Left lung (tissue), 10 donors: ENCODE results near the gene GSK3A. TPM values are rescaled to one million over a fixed set of nuclear protein-coding genes. Genes with fewer than 3 reads are reported as not detected.
A peak's percentile ranks its signal among the peaks of the same experiment; 100 is the strongest.

Source experiments
- ATAC-seq: fragments of 200-7000 bp; cut with Tn5 transposase; one replicate; pipeline ENCODE4 v1.9.1; 2020; ENCODE audit warnings: moderate library complexity
- DNase-seq, 4 donors: peaks; one replicate each; pipeline ENCODE4 v3.0.0-alpha.2; 2013 to 2020
- H3K27ac ChIP-seq, 2 donors: fragments of 200-600 bp; sonication (generic) in 1 of 2; one replicate each; pipeline versions ENCODE4 v1.5.0 to v1.8.0; 2020 to 2021
- H3K27me3 ChIP-seq, 2 donors: fragments of 200-600 bp; sonication (generic) in 1 of 2; one replicate each; pipeline versions ENCODE4 v1.5.0 to v1.8.0; 2020 to 2021
- H3K36me3 ChIP-seq, 2 donors: fragments of 200-600 bp; sonication (generic) in 1 of 2; one replicate each; pipeline versions ENCODE4 v1.5.0 to v1.8.0; 2020 to 2021
- H3K4me1 ChIP-seq, 2 donors: fragments of 200-600 bp; one replicate each; pipeline ENCODE4 v1.8.0; 2021
- H3K4me3 ChIP-seq, 2 donors: fragments of 200-600 bp; sonication (generic) in 1 of 2; one replicate each; pipeline versions ENCODE4 v1.5.0 to v1.8.0; 2020 to 2021; ENCODE audit warnings: mild to moderate bottlenecking in 1 of 2
- H3K9me3 ChIP-seq, 2 donors: fragments of 200-600 bp; sonication (generic) in 1 of 2; one replicate each; pipeline versions ENCODE4 v1.5.0 to v1.8.0; 2020 to 2021
- intact Hi-C, 2 donors: fragments of 100-400 bp; cut with DNase I; formaldehyde crosslinking; loops; one replicate each; pipeline versions ENCODE4 v1.11.2 to v1.14.2; 2022
- polyA plus RNA-seq, 6 donors: library from polyadenylated mRNA; unstranded; fragments of 120-200 nt; gene quantifications; one replicate each; pipeline ENCODE4 v1.2.1, GENCODE V29; 2013; ENCODE audit not compliant: insufficient read length in 6 of 6
- total RNA-seq, 2 donors: library from RNA; stranded (reverse); fragmentation: NEBNext Ultra II Directional; extraction: Animal tissue kit (Norgen Biotek cat#: 25700); gene quantifications; one replicate each; pipeline ENCODE4 v1.2.1, GENCODE V29; 2021
- TF ChIP-seq, protein P1 (sequence below), 2 donors: fragments of 200-600 bp; sonication (generic) in 1 of 2; IDR thresholded peaks; one replicate each; pipeline versions ENCODE4 v1.5.0 to v1.8.0; 2021; ENCODE audit warnings: antibody characterized with exemption in 2 of 2
- donor health status: DM: no; HTN: yes; CAD: no.
- donor health status: DM: no; HTN: no; CAD: no.

GSK3A gene
- total and polyA plus RNA-seq, 8 donors: 33.4 to 67.4 (median 61.1) TPM

DNA sequence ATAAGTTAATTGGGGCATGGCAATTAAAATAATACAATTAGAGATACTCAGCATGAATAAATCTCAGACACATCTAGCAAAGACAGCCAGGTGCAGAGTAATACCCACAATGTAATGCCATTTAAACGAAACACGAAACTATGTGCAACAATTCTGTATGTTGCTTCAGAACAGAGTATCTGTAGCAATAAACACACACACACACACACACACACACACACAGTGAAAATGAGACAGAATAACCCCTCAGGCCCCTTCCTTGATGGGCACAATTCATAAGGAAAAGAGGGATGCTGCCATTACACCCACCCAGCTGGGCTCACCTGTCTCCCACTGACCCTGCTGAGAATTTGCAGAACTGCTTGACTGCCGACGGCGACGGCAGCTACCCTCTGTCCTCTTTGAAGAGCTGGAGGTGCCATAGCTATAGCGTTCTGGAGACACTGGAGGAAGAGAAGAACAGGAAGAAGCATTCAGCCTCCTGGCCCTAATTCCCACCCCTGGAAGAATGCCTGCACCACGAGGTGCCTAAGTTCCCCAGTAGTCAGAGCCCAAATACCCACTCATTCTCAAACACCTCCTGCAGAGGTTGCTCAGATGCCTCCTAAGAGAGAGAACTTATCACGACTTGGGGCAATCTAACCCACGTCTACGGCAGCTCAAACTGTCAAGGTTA, 27.5 kb downstream of the GSK3A start:
- ATAC-seq (no peak), DNase-seq (peak in 1 of 4 donors; percentile 39)
- intact Hi-C loops: no loop called here
- Histone ChIP-seq H3K36me3 (peaks cover 5 to 56% of the 10 kb centered on the region in 2 donors), H3K9me3 (no peaks in the 10 kb centered on the region), H3K4me3 (peak overlapping the region in 1 of 2 donors; percentile 99), H3K27me3 (no peaks in the 10 kb centered on the region), H3K27ac (peak overlapping the region in 1 of 2 donors; percentile 90), H3K4me1 (peaks cover 14 to 72% of the 10 kb centered on the region in 2 donors)
- TF ChIP-seq, protein P1, sequence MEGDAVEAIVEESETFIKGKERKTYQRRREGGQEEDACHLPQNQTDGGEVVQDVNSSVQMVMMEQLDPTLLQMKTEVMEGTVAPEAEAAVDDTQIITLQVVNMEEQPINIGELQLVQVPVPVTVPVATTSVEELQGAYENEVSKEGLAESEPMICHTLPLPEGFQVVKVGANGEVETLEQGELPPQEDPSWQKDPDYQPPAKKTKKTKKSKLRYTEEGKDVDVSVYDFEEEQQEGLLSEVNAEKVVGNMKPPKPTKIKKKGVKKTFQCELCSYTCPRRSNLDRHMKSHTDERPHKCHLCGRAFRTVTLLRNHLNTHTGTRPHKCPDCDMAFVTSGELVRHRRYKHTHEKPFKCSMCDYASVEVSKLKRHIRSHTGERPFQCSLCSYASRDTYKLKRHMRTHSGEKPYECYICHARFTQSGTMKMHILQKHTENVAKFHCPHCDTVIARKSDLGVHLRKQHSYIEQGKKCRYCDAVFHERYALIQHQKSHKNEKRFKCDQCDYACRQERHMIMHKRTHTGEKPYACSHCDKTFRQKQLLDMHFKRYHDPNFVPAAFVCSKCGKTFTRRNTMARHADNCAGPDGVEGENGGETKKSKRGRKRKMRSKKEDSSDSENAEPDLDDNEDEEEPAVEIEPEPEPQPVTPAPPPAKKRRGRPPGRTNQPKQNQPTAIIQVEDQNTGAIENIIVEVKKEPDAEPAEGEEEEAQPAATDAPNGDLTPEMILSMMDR (IDR thresholded peaks at IDR 0.05): no peak

DNA sequence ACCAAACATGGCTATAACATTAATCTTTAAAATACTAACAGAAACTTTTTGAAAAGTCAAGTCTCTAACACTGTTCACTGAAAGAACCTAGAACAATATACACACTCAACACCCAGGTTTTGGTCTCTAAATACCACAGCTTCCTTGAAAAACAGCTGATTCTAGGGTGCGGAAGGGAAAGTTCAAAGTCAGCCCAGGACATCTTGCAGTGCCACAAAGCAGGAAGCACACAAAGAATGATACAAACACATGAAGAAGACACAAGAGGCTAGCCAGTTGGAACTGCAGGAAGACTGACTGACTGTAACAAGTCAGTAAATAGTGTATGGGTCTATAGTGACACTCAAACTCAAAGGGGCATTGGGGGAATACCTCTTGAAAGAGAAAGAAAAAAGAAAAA, 29.5 kb downstream of the GSK3A start:
- H3K36me3 ChIP-seq: peaks cover 5 to 76% of the 10 kb centered on the region in 2 donors
- intact Hi-C loops: no loop called here

DNA sequence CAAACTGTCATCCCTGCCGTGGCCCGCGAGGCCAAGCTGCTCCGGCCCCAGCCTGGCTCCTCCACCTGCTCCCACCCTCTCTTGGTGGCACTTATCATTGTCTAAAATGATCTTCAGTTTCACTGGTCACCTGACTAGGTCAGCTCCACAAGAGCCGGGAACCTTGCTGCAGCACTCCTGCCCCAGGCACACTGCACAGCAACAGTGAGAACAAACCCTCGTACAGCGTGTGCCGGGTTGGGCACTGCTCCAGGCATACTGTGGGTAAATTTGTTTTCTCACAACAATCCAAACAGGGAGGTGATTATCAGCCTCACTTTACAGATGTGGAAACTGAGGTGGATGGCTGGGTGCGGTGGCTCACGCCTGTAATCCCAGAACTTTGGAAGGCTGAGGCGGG, 33.8 kb downstream of the GSK3A start:
- TF ChIP-seq, protein P1 (IDR thresholded peaks at IDR 0.05): no peak
- Histone ChIP-seq H3K36me3 (peaks cover 4 to 99% of the 10 kb centered on the region in 2 donors), H3K27me3 (no peaks in the 10 kb centered on the region), H3K27ac (peak overlapping the region in 1 of 2 donors; percentile 73), H3K4me3 (no peak overlapping the region), H3K9me3 (no peaks in the 10 kb centered on the region), H3K4me1 (peaks cover 0 to 69% of the 10 kb centered on the region in 2 donors)
- no peak for ATAC-seq
- intact Hi-C loops: no loop called here
- DNase-seq: no peak

More for the DNA sequence above, 29.5 kb downstream of the GSK3A start:
- TF ChIP-seq, protein P1 (IDR thresholded peaks at IDR 0.05): no peak
- Histone ChIP-seq H3K4me3 (no peak overlapping the region), H3K4me1 (peaks cover 5 to 67% of the 10 kb centered on the region in 2 donors), H3K9me3 (no peaks in the 10 kb centered on the region), H3K27me3 (no peaks in the 10 kb centered on the region), H3K27ac (peak overlapping the region in 1 of 2 donors; percentile 2)
- ATAC-seq (no peak), DNase-seq (no peak)

DNA sequence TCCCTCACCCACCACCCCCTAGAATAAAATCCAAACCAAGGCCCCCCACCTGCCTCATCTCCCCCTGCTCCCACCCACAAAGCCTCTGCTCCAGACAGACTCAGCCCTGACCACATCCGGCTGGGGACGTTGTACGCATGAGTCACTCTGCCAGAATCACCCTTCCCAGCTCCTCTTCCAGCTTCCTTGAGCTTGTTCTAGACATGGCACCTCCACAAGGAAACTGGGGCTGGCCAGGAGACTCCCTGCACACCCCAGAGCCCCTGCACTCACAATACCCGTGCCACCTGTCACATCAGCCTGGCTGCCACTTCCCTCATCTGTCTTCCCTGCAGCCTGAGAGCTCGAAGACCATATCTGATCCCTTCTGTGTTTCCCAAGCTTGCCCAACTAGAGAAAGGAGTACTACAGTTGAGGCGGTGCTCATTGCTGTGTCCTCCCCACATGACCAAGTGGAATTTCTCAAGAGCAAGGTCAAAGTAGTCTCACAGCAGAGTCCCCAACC, 34.6 kb downstream of the GSK3A start:
- Histone ChIP-seq H3K9me3 (no peaks in the 10 kb centered on the region), H3K27ac (peak overlapping the region in 1 of 2 donors; percentile 73), H3K36me3 (peaks cover 0 to 99% of the 10 kb centered on the region in 2 donors), H3K4me1 (peaks cover 0 to 69% of the 10 kb centered on the region in 2 donors), H3K27me3 (no peaks in the 10 kb centered on the region), H3K4me3 (no peak overlapping the region)
- TF ChIP-seq, protein P1 (IDR thresholded peaks at IDR 0.05): no peak
- intact Hi-C loops: no loop called here
- DNase-seq: peak in 2 of 4 donors; percentile 57 to 81
- ATAC-seq: peak; percentile 68
